GM06990 (cell line): ENCODE measurements around the gene ARID5B.
A peak's percentile ranks its signal among the peaks of the same experiment; 100 is the strongest.

Source experiments
- DNase-seq: peaks from one replicate; pipeline ENCODE4 v3.0.0-alpha.2; 2011; ENCODE audit not compliant: insufficient read length; ENCODE audit errors: extremely low read depth
- H3K27me3 ChIP-seq: replicated peaks from 2 replicates; pipeline ENCODE4 v1.6.0; 2011; ENCODE audit warnings: low read length; ENCODE audit not compliant: control insufficient read depth, insufficient read depth
- H3K36me3 ChIP-seq: 2 replicates; pipeline ENCODE4 v1.5.1; 2011; ENCODE audit warnings: low read length; ENCODE audit not compliant: control insufficient read depth, insufficient read depth
- H3K4me3 ChIP-seq: replicated peaks from 2 replicates; pipeline ENCODE4 v1.5.1; 2011; ENCODE audit warnings: low read depth, mild to moderate bottlenecking, control low read depth, low read length
- CTCF ChIP-seq: IDR thresholded peaks from 2 replicates; pipeline ENCODE4 v1.5.1; 2011; ENCODE audit warnings: low read length, control low read depth, mild to moderate bottlenecking, inconsistent platforms; ENCODE audit not compliant: insufficient read depth, poor library complexity, severe bottlenecking

Gene ARID5B

DNA sequence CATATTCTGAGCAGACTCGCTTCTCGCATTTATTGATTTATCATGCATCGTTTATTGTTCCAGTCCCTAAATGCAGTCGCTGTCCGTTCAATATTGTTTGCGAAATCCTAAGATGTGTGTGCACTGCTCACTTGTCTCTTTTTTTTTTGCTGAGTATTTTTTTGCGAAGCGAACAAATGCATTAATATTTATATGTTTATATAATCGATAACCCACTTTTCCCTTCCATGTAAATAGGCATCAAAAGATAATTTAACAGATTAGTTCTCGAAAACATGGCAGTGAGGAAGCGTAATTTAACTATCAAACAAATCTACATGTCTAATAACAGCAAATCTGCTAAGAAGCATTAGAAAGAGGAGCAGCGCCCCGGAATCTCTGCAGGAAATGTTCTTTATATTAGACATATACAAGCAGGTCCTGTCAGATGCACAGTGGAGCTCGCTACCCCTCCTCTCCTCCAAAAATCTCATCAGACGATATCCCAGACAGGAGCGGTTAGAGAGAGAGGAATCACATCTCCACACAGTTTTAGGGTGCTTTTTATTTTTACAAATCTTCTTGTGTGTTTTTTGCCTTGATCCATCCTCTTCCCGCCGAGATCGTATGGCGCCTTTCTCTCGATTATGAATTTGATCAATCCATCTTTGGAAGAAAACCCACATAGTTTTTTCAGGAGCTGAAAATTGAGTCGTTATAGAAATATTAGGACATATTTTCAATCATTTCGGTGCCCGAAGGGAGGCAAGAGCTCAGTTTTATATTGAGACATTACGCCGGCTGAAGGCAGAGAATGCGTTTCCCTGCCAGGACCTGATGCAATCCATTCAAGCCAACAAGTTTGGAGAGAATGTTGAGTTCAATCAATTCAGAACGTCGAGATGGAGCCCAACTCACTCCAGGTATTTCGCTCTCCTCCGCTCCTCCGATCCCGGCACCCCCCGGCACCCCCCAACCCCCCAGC is at the start of gene ARID5B:
Gene ARID5B (plus strand): TSS at position 871 of the 964 bp plus-strand sequence. CDS start 11 bp downstream, at position 882.
- no peak for TF ChIP-seq CTCF
- peak within 1 kb of the TSS; percentile 83 for H3K4me3 ChIP-seq
- peak; percentile 53 for DNase-seq
- H3K36me3 ChIP-seq, result no peaks in the 10 kb centered on the region
- H3K27me3 ChIP-seq, result no peaks in the 10 kb centered on the region

DNA sequence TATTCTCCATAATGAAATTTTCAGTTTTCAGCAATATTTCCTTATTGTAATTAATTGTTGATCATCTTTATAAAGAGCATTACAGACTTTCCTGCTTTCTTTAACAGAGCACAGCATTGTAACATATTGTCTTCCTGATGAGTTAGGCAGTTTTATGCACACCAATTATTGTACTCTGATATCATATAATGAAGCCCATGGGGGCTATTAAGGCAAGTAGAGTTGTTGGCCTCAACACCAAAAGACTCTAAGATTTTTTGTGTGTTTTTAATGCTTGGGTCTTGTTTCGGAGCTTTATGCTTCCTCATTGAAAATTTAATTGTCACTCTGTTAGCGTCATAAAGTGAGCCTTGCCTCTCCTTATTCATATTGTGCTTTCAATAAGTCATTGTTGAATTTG is 49.2 kb upstream of the ARID5B start:
- no peak for TF ChIP-seq CTCF
- no peaks in the 10 kb centered on the region for H3K27me3 ChIP-seq
- no peak overlapping the region for H3K4me3 ChIP-seq
- H3K36me3 ChIP-seq, result no peaks in the 10 kb centered on the region
- no peak for DNase-seq

DNA sequence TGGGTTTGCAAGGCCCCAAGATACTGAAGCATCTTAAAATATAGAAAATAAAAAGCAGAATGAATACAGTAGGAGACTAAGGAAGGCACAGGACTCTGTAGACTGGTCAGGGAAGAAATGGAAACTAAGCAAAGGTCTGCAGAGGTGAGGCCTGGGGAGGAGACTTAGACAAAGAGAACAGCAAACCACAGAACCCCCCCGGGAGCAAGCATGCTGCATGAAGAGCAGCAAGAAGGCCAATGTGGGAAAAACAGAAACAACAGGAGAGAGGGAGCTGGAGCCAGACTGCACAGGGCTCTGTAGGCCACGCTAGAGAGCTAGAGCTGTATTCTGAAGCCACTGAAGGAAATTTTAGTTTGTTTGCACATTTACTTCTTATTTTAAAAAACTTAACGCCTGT is 45.7 kb upstream of the ARID5B start:
- Histone ChIP-seq H3K27me3 (no peaks in the 10 kb centered on the region), H3K4me3 (no peak overlapping the region), H3K36me3 (no peaks in the 10 kb centered on the region)
- DNase-seq, result no peak
- TF ChIP-seq CTCF, result no peak

GRCh38 chr10:61857746-61858145 is 43.8 kb upstream of the ARID5B start:
- Histone ChIP-seq H3K4me3 (no peak overlapping the region), H3K36me3 (no peaks in the 10 kb centered on the region), H3K27me3 (no peaks in the 10 kb centered on the region)
- no peak for TF ChIP-seq CTCF
- DNase-seq, result no peak

GRCh38 chr10:61859786-61860185 is 41.7 kb upstream of the ARID5B start:
- Histone ChIP-seq H3K27me3 (no peaks in the 10 kb centered on the region), H3K4me3 (no peak overlapping the region), H3K36me3 (no peaks in the 10 kb centered on the region)
- no peak for TF ChIP-seq CTCF
- DNase-seq, result no peak
